ENCODE results near the gene NMNAT2.

The NMNAT2 gene

DNA sequence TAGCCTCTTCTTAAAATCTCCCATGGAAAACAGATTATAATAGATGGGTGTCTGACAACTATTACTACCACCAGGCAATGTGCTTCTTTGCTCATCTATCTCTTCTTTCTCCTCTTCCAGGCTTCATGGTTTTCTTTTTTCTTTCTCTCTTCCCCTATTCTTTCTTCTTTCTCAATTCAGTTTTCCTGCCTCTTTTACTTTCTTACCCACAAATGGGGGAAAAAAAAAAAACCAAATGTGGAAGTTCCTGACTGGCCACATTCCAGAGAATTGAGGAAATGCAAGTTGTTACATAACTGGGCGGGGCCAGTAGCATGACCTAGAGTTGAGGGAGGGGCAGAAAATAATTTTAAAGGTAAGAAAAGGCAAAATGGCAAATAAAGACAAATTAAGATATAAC is 43.2 kb upstream of the NMNAT2 start:
- Histone ChIP-seq H2AFZ (ENCODE audit: low read length) (no peak overlapping the region), H3K4me3 (ENCODE audit: low read length in 2 of 2) (no peak overlapping the region), H2BK15ac (ENCODE audit: low read length) (no peak overlapping the region), H3K23ac (ENCODE audit: low read depth, low read length, poor library complexity) (no peak overlapping the region), H3K27ac (replicated peaks; ENCODE audit: low read length) (no peak overlapping the region), H3K18ac (ENCODE audit: low read length) (no peak overlapping the region), H3K9ac (ENCODE audit: low read depth, low read length, poor library complexity) (no peak overlapping the region), H3K9me3 (replicated peaks in 1 of 2; ENCODE audit: control insufficient read depth in 2 of 2, insufficient read depth in 1 of 2, low read depth in 1 of 2, low read length in 2 of 2) (no peaks in the 10 kb centered on the region), H3K27me3 (ENCODE audit: control insufficient read depth in 3 of 3, insufficient read depth in 3 of 3, low read depth in 1 of 3, low read length in 3 of 3) (no peaks in the 10 kb centered on the region), H3K4me2 (ENCODE audit: insufficient read depth, low read length, poor library complexity, severe bottlenecking) (no peak overlapping the region), H3K4me1 (ENCODE audit: control insufficient read depth in 2 of 2, insufficient read depth in 1 of 2, low read depth in 1 of 2, low read length in 2 of 2) (no peaks in the 10 kb centered on the region), H3K79me1 (ENCODE audit: low read depth, low read length) (peaks cover 2% of the 10 kb centered on the region), H3K36me3 (replicated peaks in 1 of 2; ENCODE audit: control insufficient read depth in 2 of 2, insufficient read depth in 2 of 2, low read length in 2 of 2) (no peaks in the 10 kb centered on the region), H2BK12ac (ENCODE audit: low read length) (no peak overlapping the region), H2BK120ac (ENCODE audit: low read depth, low read length) (no peak overlapping the region), H3K14ac (ENCODE audit: low read length) (no peak overlapping the region), H2AK5ac (ENCODE audit: low read depth, low read length) (no peak overlapping the region), H4K8ac (ENCODE audit: low read depth, low read length) (no peak overlapping the region), H4K91ac (ENCODE audit: low read depth, low read length, poor library complexity) (no peak overlapping the region), H2BK5ac (ENCODE audit: low read length) (no peak overlapping the region), H3K4ac (ENCODE audit: low read length) (no peak overlapping the region)
- no CpG with 5 or more reads among the region's 1 CpG for WGBS, 2 donors (ENCODE audit: extremely low coverage in 2 of 2, insufficient read length in 2 of 2, insufficient replicate concordance in 1 of 2)
- no peak for DNase-seq (ENCODE audit: low spot score)

- Histone ChIP-seq H2AK5ac (ENCODE audit: low read depth, low read length) (no peak overlapping the region), H3K18ac (ENCODE audit: low read length) (no peak overlapping the region), H2BK5ac (ENCODE audit: low read length) (no peak overlapping the region), H3K9ac (ENCODE audit: low read depth, low read length, poor library complexity) (no peak overlapping the region), H3K4me2 (ENCODE audit: insufficient read depth, low read length, poor library complexity, severe bottlenecking) (no peak overlapping the region), H2BK15ac (ENCODE audit: low read length) (no peak overlapping the region), H2BK120ac (ENCODE audit: low read depth, low read length) (no peak overlapping the region), H3K36me3 (replicated peaks in 1 of 2; ENCODE audit: control insufficient read depth in 2 of 2, insufficient read depth in 2 of 2, low read length in 2 of 2) (no peaks in the 10 kb centered on the region), H3K14ac (ENCODE audit: low read length) (no peak overlapping the region), H4K91ac (ENCODE audit: low read depth, low read length, poor library complexity) (no peak overlapping the region), H3K4me1 (ENCODE audit: control insufficient read depth in 2 of 2, insufficient read depth in 1 of 2, low read depth in 1 of 2, low read length in 2 of 2) (no peaks in the 10 kb centered on the region), H2BK12ac (ENCODE audit: low read length) (no peak overlapping the region), H3K9me3 (replicated peaks in 1 of 2; ENCODE audit: control insufficient read depth in 2 of 2, insufficient read depth in 1 of 2, low read depth in 1 of 2, low read length in 2 of 2) (no peaks in the 10 kb centered on the region), H3K79me1 (ENCODE audit: low read depth, low read length) (peaks cover 2% of the 10 kb centered on the region), H3K27ac (replicated peaks; ENCODE audit: low read length) (no peak overlapping the region), H3K4me3 (ENCODE audit: low read length in 2 of 2) (no peak overlapping the region), H3K27me3 (ENCODE audit: control insufficient read depth in 3 of 3, insufficient read depth in 3 of 3, low read depth in 1 of 3, low read length in 3 of 3) (no peaks in the 10 kb centered on the region), H3K4ac (ENCODE audit: low read length) (no peak overlapping the region), H4K8ac (ENCODE audit: low read depth, low read length) (no peak overlapping the region), H3K23ac (ENCODE audit: low read depth, low read length, poor library complexity) (no peak overlapping the region), H2AFZ (ENCODE audit: low read length) (no peak overlapping the region)
- DNase-seq (ENCODE audit: low spot score) = no peak
- WGBS, 2 donors (ENCODE audit: extremely low coverage in 2 of 2, insufficient read length in 2 of 2, insufficient replicate concordance in 1 of 2) = no CpG with 5 or more reads among the region's 2 CpGs
Observed at GRCh38 chr1:183460596-183460995, 42.4 kb upstream of the NMNAT2 start.

- H3K27me3 ChIP-seq (ENCODE audit: control insufficient read depth in 3 of 3, insufficient read depth in 3 of 3, low read depth in 1 of 3, low read length in 3 of 3) = no peaks in the 10 kb centered on the region
- WGBS, 2 donors (ENCODE audit: extremely low coverage in 2 of 2, insufficient read length in 2 of 2, insufficient replicate concordance in 1 of 2) = no CpG with 5 or more reads among the region's 3 CpGs
- no peak overlapping the region for H3K4me2 ChIP-seq (ENCODE audit: insufficient read depth, low read length, poor library complexity, severe bottlenecking)
Observed at GRCh38 chr1:183457449-183457848, 39.3 kb upstream of the NMNAT2 start.

GRCh38 chr1:183456826-183457225 is 38.6 kb upstream of the NMNAT2 start:
- Histone ChIP-seq H3K9ac (ENCODE audit: low read depth, low read length, poor library complexity) (no peak overlapping the region), H2BK120ac (ENCODE audit: low read depth, low read length) (no peak overlapping the region), H2BK12ac (ENCODE audit: low read length) (no peak overlapping the region), H4K8ac (ENCODE audit: low read depth, low read length) (no peak overlapping the region), H3K18ac (ENCODE audit: low read length) (no peak overlapping the region), H3K14ac (ENCODE audit: low read length) (no peak overlapping the region), H3K27ac (replicated peaks; ENCODE audit: low read length) (no peak overlapping the region), H3K4me1 (ENCODE audit: control insufficient read depth in 2 of 2, insufficient read depth in 1 of 2, low read depth in 1 of 2, low read length in 2 of 2) (no peaks in the 10 kb centered on the region), H3K4me3 (ENCODE audit: low read length in 2 of 2) (no peak overlapping the region), H3K27me3 (ENCODE audit: control insufficient read depth in 3 of 3, insufficient read depth in 3 of 3, low read depth in 1 of 3, low read length in 3 of 3) (no peaks in the 10 kb centered on the region), H3K4ac (ENCODE audit: low read length) (no peak overlapping the region), H4K91ac (ENCODE audit: low read depth, low read length, poor library complexity) (no peak overlapping the region), H2BK5ac (ENCODE audit: low read length) (no peak overlapping the region), H2BK15ac (ENCODE audit: low read length) (no peak overlapping the region), H3K79me1 (ENCODE audit: low read depth, low read length) (peaks cover 2% of the 10 kb centered on the region), H3K4me2 (ENCODE audit: insufficient read depth, low read length, poor library complexity, severe bottlenecking) (no peak overlapping the region), H3K9me3 (replicated peaks in 1 of 2; ENCODE audit: control insufficient read depth in 2 of 2, insufficient read depth in 1 of 2, low read depth in 1 of 2, low read length in 2 of 2) (no peaks in the 10 kb centered on the region), H3K36me3 (replicated peaks in 1 of 2; ENCODE audit: control insufficient read depth in 2 of 2, insufficient read depth in 2 of 2, low read length in 2 of 2) (no peaks in the 10 kb centered on the region), H3K23ac (ENCODE audit: low read depth, low read length, poor library complexity) (no peak overlapping the region), H2AFZ (ENCODE audit: low read length) (no peak overlapping the region), H2AK5ac (ENCODE audit: low read depth, low read length) (no peak overlapping the region)
- no peak for DNase-seq (ENCODE audit: low spot score)
- no CpG with 5 or more reads among the region's 1 CpG for WGBS, 2 donors (ENCODE audit: extremely low coverage in 2 of 2, insufficient read length in 2 of 2, insufficient replicate concordance in 1 of 2)

More at GRCh38 chr1:183457449-183457848, 39.3 kb upstream of the NMNAT2 start:
- no peaks in the 10 kb centered on the region for H3K4me1 ChIP-seq (ENCODE audit: control insufficient read depth in 2 of 2, insufficient read depth in 1 of 2, low read depth in 1 of 2, low read length in 2 of 2)
- H2BK15ac ChIP-seq (ENCODE audit: low read length) = no peak overlapping the region
- no peak overlapping the region for H3K9ac ChIP-seq (ENCODE audit: low read depth, low read length, poor library complexity)
- H3K4me3 ChIP-seq (ENCODE audit: low read length in 2 of 2) = no peak overlapping the region
- H3K4ac ChIP-seq (ENCODE audit: low read length) = no peak overlapping the region
- H2BK120ac ChIP-seq (ENCODE audit: low read depth, low read length) = no peak overlapping the region
- H3K9me3 ChIP-seq (replicated peaks in 1 of 2; ENCODE audit: control insufficient read depth in 2 of 2, insufficient read depth in 1 of 2, low read depth in 1 of 2, low read length in 2 of 2) = no peaks in the 10 kb centered on the region
- no peak overlapping the region for H2AK5ac ChIP-seq (ENCODE audit: low read depth, low read length)
- no peak overlapping the region for H2AFZ ChIP-seq (ENCODE audit: low read length)
- H4K91ac ChIP-seq (ENCODE audit: low read depth, low read length, poor library complexity) = no peak overlapping the region
- H3K79me1 ChIP-seq (ENCODE audit: low read depth, low read length) = peaks cover 2% of the 10 kb centered on the region
- H3K27ac ChIP-seq (replicated peaks; ENCODE audit: low read length) = no peak overlapping the region
- no peak for DNase-seq (ENCODE audit: low spot score)
- H4K8ac ChIP-seq (ENCODE audit: low read depth, low read length) = no peak overlapping the region
- no peak overlapping the region for H3K18ac ChIP-seq (ENCODE audit: low read length)
- H2BK5ac ChIP-seq (ENCODE audit: low read length) = no peak overlapping the region
- no peak overlapping the region for H3K14ac ChIP-seq (ENCODE audit: low read length)
- H2BK12ac ChIP-seq (ENCODE audit: low read length) = no peak overlapping the region
- H3K36me3 ChIP-seq (replicated peaks in 1 of 2; ENCODE audit: control insufficient read depth in 2 of 2, insufficient read depth in 2 of 2, low read length in 2 of 2) = no peaks in the 10 kb centered on the region
- no peak overlapping the region for H3K23ac ChIP-seq (ENCODE audit: low read depth, low read length, poor library complexity)
